ENCODE results near the gene MBD3. TPM values are rescaled to one million over a fixed set of nuclear protein-coding genes. Genes with fewer than 3 reads are reported as not detected.

Gene MBD3
- total RNA-seq, 1 donor from 2014 or later: 71.9 TPM

- no peaks in the 10 kb centered on the region for H3K36me3 ChIP-seq (ENCODE audit: insufficient read depth, low read length)
- FAIRE-seq: no peak
- DNase-seq (ENCODE audit: low read depth): peak; percentile 12
- H3K9ac ChIP-seq (ENCODE audit: low read length): peak overlapping the region; percentile 99
- H3K4me2 ChIP-seq (ENCODE audit: low read length): peak overlapping the region; percentile 98
- Mint-ChIP-seq H3K4me1 (ENCODE audit: low read depth, unreplicated experiment) (no peaks in the 10 kb centered on the region), H3K36me3 (ENCODE audit: low read depth, unreplicated experiment) (peaks cover 4% of the 10 kb centered on the region), H3K4me3 (ENCODE audit: unreplicated experiment) (peak overlapping the region; percentile 82), H3K27ac (ENCODE audit: unreplicated experiment) (no peak overlapping the region), H3K9me3 (ENCODE audit: unreplicated experiment) (no peaks in the 10 kb centered on the region), H3K27me3 (ENCODE audit: low read depth, unreplicated experiment) (peaks cover 5% of the 10 kb centered on the region)
- no peaks in the 10 kb centered on the region for H3K9me3 ChIP-seq (ENCODE audit: insufficient read depth, low read depth, low read length)
- H2AFZ ChIP-seq (ENCODE audit: low read depth, low read length): peak overlapping the region; percentile 18
- H3K4me3 ChIP-seq (ENCODE audit: insufficient read depth, low read depth, low read length): peak overlapping the region; percentile 78
- peaks cover 10% of the 10 kb centered on the region for H3K4me1 ChIP-seq (ENCODE audit: insufficient read depth, low read length)
- H4K20me1 ChIP-seq (ENCODE audit: insufficient read depth, low read length): peaks cover 46% of the 10 kb centered on the region
- no peak for TF ChIP-seq CTCF (IDR thresholded peaks at IDR 0.05; ENCODE audit: insufficient read depth, low read depth, low read length)
- no peak for TF ChIP-seq EZH2 (IDR thresholded peaks at IDR 0.05; ENCODE audit: insufficient read depth, low read length)
- H3K27ac ChIP-seq (ENCODE audit: low read depth, low read length): peak overlapping the region; percentile 97
- peaks cover 52% of the 10 kb centered on the region for H3K79me2 ChIP-seq (ENCODE audit: insufficient read depth, low read length)
- H3K27me3 ChIP-seq (ENCODE audit: insufficient read depth, low read length): no peaks in the 10 kb centered on the region
Measured at GRCh38 chr19:1567116-1567847, 25.4 kb downstream of the MBD3 start.

DNA sequence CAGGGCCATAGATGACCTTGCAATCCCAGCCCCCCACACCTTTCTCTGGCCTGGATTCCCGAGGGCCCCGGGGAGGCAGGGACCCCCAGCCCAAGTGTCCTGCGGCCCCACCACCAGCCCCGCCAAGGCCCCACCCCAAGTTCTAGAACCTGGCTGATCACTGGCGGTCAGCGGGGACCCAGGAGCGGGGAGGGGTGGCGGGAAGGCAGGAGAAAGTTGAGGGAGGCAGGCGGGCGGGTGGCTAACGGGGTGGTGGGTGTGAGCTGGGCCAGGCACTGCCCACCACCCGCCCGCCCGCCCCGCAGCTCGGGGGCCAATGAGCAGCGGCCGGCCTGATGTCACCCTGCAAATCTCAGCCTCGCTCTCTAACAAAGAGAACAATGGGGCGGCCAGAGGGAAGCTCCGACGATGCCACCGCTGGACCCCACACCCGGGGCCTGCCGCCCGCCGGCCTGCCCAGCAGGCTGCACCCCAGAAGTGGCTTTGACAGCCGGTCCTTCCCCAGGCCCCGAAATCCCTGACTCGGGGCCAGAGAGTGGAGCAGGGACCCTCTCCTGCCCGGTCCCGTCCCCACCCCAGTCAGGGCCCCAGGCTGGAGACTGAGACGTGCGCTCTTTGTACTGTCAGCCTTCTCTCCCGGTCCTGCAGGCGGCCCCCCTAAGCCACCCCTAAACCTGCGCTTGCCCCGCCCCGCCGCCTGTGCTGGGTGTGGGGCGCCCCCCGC is 26.1 kb downstream of the MBD3 start:
- Mint-ChIP-seq H3K36me3 (ENCODE audit: low read depth, unreplicated experiment) (peaks cover 4% of the 10 kb centered on the region), H3K4me1 (ENCODE audit: low read depth, unreplicated experiment) (no peaks in the 10 kb centered on the region), H3K27me3 (ENCODE audit: low read depth, unreplicated experiment) (peaks cover 5% of the 10 kb centered on the region), H3K4me3 (ENCODE audit: unreplicated experiment) (peak overlapping the region; percentile 64), H3K27ac (ENCODE audit: unreplicated experiment) (no peak overlapping the region), H3K9me3 (ENCODE audit: unreplicated experiment) (no peaks in the 10 kb centered on the region)
- TF ChIP-seq CTCF (IDR thresholded peaks at IDR 0.05; ENCODE audit: insufficient read depth, low read depth, low read length) (no peak), EZH2 (IDR thresholded peaks at IDR 0.05; ENCODE audit: insufficient read depth, low read length) (no peak)
- H3K9ac ChIP-seq (ENCODE audit: low read length): peak overlapping the region; percentile 99
- peaks cover 10% of the 10 kb centered on the region for H3K4me1 ChIP-seq (ENCODE audit: insufficient read depth, low read length)
- H3K4me2 ChIP-seq (ENCODE audit: low read length): peak overlapping the region; percentile 98
- no peak for FAIRE-seq
- H3K9me3 ChIP-seq (ENCODE audit: insufficient read depth, low read depth, low read length): no peaks in the 10 kb centered on the region
- H3K36me3 ChIP-seq (ENCODE audit: insufficient read depth, low read length): no peaks in the 10 kb centered on the region
- peaks cover 55% of the 10 kb centered on the region for H3K79me2 ChIP-seq (ENCODE audit: insufficient read depth, low read length)
- H3K27me3 ChIP-seq (ENCODE audit: insufficient read depth, low read length): no peaks in the 10 kb centered on the region
- peak overlapping the region; percentile 78 for H3K4me3 ChIP-seq (ENCODE audit: insufficient read depth, low read depth, low read length)
- H3K27ac ChIP-seq (ENCODE audit: low read depth, low read length): peak overlapping the region; percentile 97
- H2AFZ ChIP-seq (ENCODE audit: low read depth, low read length): peak overlapping the region; percentile 63
- H4K20me1 ChIP-seq (ENCODE audit: insufficient read depth, low read length): peaks cover 50% of the 10 kb centered on the region
- peak; percentile 75 for DNase-seq (ENCODE audit: low read depth)

Data from astrocyte (in vitro differentiated cells and primary cell).